Cortex of kidney (tissue), 1 donor: ENCODE results near the gene HIVEP3.

ENCODE experiments used
- DNase-seq: peaks from one replicate; lab custom pipeline; 2025; lab: John Stamatoyannopoulos, UW

HIVEP3 gene

GRCh38 chr1:41870076-41870562, 48.6 kb downstream of the HIVEP3 start:
- no peak for DNase-seq

GRCh38 chr1:41868241-41868998, 50.3 kb downstream of the HIVEP3 start:
- no peak for DNase-seq

- DNase-seq, result no peak
These were observed 52.4 kb downstream of the HIVEP3 start for GRCh38 chr1:41866285-41866684.

GRCh38 chr1:41864471-41865040, 54.2 kb downstream of the HIVEP3 start:
- DNase-seq, result no peak

- DNase-seq, result no peak
These were observed 55.0 kb downstream of the HIVEP3 start for GRCh38 chr1:41863718-41864117.

- DNase-seq, result no peak
These were observed 56.1 kb downstream of the HIVEP3 start for GRCh38 chr1:41862384-41863221.

- DNase-seq, result no peak
These were observed 57.0 kb downstream of the HIVEP3 start for GRCh38 chr1:41861535-41862383.

- no peak for DNase-seq
These were observed 58.0 kb downstream of the HIVEP3 start for GRCh38 chr1:41860771-41861170.

- no peak for DNase-seq
These were observed 58.5 kb downstream of the HIVEP3 start for GRCh38 chr1:41860214-41860613.

- DNase-seq, result no peak
These were observed 59.0 kb downstream of the HIVEP3 start for GRCh38 chr1:41859686-41860085.

- DNase-seq, result no peak
These were observed 61.8 kb downstream of the HIVEP3 start for GRCh38 chr1:41856944-41857285.

GRCh38 chr1:41856151-41856943, 62.4 kb downstream of the HIVEP3 start:
- no peak for DNase-seq

- DNase-seq, result no peak
These were observed 63.0 kb downstream of the HIVEP3 start for GRCh38 chr1:41855713-41856112.

GRCh38 chr1:41853907-41854306, 64.8 kb downstream of the HIVEP3 start:
- no peak for DNase-seq

GRCh38 chr1:41852091-41852490, 66.6 kb downstream of the HIVEP3 start:
- no peak for DNase-seq

- no peak for DNase-seq
These were observed 67.1 kb downstream of the HIVEP3 start for GRCh38 chr1:41851589-41851988.

- DNase-seq, result no peak
These were observed 68.7 kb downstream of the HIVEP3 start for GRCh38 chr1:41850029-41850428.

- no peak for DNase-seq
These were observed 69.4 kb downstream of the HIVEP3 start for GRCh38 chr1:41849211-41849759.

- DNase-seq, result no peak
These were observed 70.3 kb downstream of the HIVEP3 start for GRCh38 chr1:41848216-41848952.

GRCh38 chr1:41847733-41848132, 71.0 kb downstream of the HIVEP3 start:
- no peak for DNase-seq
